Activated T-helper 1 cell treated with anti-CD3 and anti-CD28 coated beads, Interleukin-12 subunit alpha, Interleukin-12 subunit beta, Interleukin-2, Interleukin-4 antibody, amounts not matched to agents 30 ng/mL and 10 ng/mL and 1 ng/mL, durations not matched to agents 14 hours and 24 hours and 36 hours (primary cell): ENCODE results near the gene CYRIA. TPM values are rescaled to one million over a fixed set of nuclear protein-coding genes. Genes with fewer than 3 reads are reported as not detected.

Experiments used
- DNase-seq: peaks from one replicate; pipeline ENCODE4 v3.0.0; 2021; ENCODE audit warnings: low spot score
- H3K27ac Mint-ChIP-seq: one replicate; pipeline ENCODE4 v1.8.0; 2021; ENCODE audit warnings: mild to moderate bottlenecking, mixed read lengths
- H3K27me3 Mint-ChIP-seq: one replicate; pipeline ENCODE4 v1.8.0; 2022; ENCODE audit warnings: mild to moderate bottlenecking, moderate library complexity, mixed read lengths; ENCODE audit not compliant: insufficient read depth
- H3K36me3 Mint-ChIP-seq: one replicate; pipeline ENCODE4 v1.8.0; 2021; ENCODE audit warnings: low read depth, mixed read lengths
- H3K4me1 Mint-ChIP-seq: one replicate; pipeline ENCODE4 v1.8.0; 2021; ENCODE audit warnings: low read depth, mixed read lengths
- H3K4me3 Mint-ChIP-seq: one replicate; pipeline ENCODE4 v1.8.0; 2021; ENCODE audit warnings: mild to moderate bottlenecking, moderate library complexity, mixed read lengths
- H3K9me3 Mint-ChIP-seq: one replicate; pipeline ENCODE4 v1.8.0; 2021; ENCODE audit warnings: mixed read lengths
- intact Hi-C: fragments of 100-400 bp; cut with micrococcal nuclease; formaldehyde crosslinking; loops from one replicate; pipeline ENCODE4 v1.15.1; 2024
- total RNA-seq: library from RNA; stranded (reverse); gene quantifications from 2 replicates; pipeline ENCODE4 v1.2.3, GENCODE V29; 2022

CYRIA gene
- total RNA-seq, 1 donor from 2014 or later: 0.65 TPM

GRCh38 chr2:16629044-16629443, 36.6 kb downstream of the CYRIA start:
- no peaks in the 10 kb centered on the region for H3K27me3 Mint-ChIP-seq
- intact Hi-C loops: no loop called here
- no peak overlapping the region for H3K27ac Mint-ChIP-seq
- peaks cover 35% of the 10 kb centered on the region for H3K4me1 Mint-ChIP-seq
- H3K36me3 Mint-ChIP-seq: no peaks in the 10 kb centered on the region
- H3K4me3 Mint-ChIP-seq: no peak overlapping the region
- H3K9me3 Mint-ChIP-seq: no peaks in the 10 kb centered on the region
- no peak for DNase-seq

GRCh38 chr2:16628314-16628713, 37.3 kb downstream of the CYRIA start:
- Mint-ChIP-seq H3K27ac (no peak overlapping the region), H3K4me1 (peaks cover 42% of the 10 kb centered on the region), H3K27me3 (no peaks in the 10 kb centered on the region), H3K36me3 (no peaks in the 10 kb centered on the region), H3K9me3 (no peaks in the 10 kb centered on the region), H3K4me3 (no peak overlapping the region)
- intact Hi-C loops: no loop called here
- no peak for DNase-seq

- Mint-ChIP-seq H3K27me3 (no peaks in the 10 kb centered on the region), H3K36me3 (no peaks in the 10 kb centered on the region), H3K4me1 (peaks cover 55% of the 10 kb centered on the region), H3K27ac (peak overlapping the region; percentile 12), H3K9me3 (no peaks in the 10 kb centered on the region), H3K4me3 (no peak overlapping the region)
- DNase-seq: no peak
- intact Hi-C loops: no loop called here
These were observed 38.5 kb downstream of the CYRIA start for GRCh38 chr2:16626997-16627605.

GRCh38 chr2:16626497-16626896, 39.1 kb downstream of the CYRIA start:
- intact Hi-C loops: no loop called here
- no peaks in the 10 kb centered on the region for H3K9me3 Mint-ChIP-seq
- no peak for DNase-seq
- no peaks in the 10 kb centered on the region for H3K36me3 Mint-ChIP-seq
- no peak overlapping the region for H3K4me3 Mint-ChIP-seq
- H3K27me3 Mint-ChIP-seq: no peaks in the 10 kb centered on the region
- peaks cover 56% of the 10 kb centered on the region for H3K4me1 Mint-ChIP-seq
- H3K27ac Mint-ChIP-seq: no peak overlapping the region

GRCh38 chr2:16625759-16626158, 39.9 kb downstream of the CYRIA start:
- intact Hi-C loops: no loop called here
- Mint-ChIP-seq H3K4me3 (no peak overlapping the region), H3K9me3 (no peaks in the 10 kb centered on the region), H3K27ac (no peak overlapping the region), H3K27me3 (no peaks in the 10 kb centered on the region), H3K4me1 (peaks cover 56% of the 10 kb centered on the region), H3K36me3 (no peaks in the 10 kb centered on the region)
- no peak for DNase-seq

GRCh38 chr2:16625201-16625729, 40.4 kb downstream of the CYRIA start:
- intact Hi-C loops: no loop called here
- H3K4me1 Mint-ChIP-seq: peaks cover 52% of the 10 kb centered on the region
- no peaks in the 10 kb centered on the region for H3K9me3 Mint-ChIP-seq
- H3K36me3 Mint-ChIP-seq: no peaks in the 10 kb centered on the region
- H3K27me3 Mint-ChIP-seq: no peaks in the 10 kb centered on the region
- no peak overlapping the region for H3K27ac Mint-ChIP-seq
- no peak for DNase-seq
- H3K4me3 Mint-ChIP-seq: no peak overlapping the region

- Mint-ChIP-seq H3K9me3 (no peaks in the 10 kb centered on the region), H3K4me1 (peaks cover 48% of the 10 kb centered on the region), H3K4me3 (no peak overlapping the region), H3K36me3 (no peaks in the 10 kb centered on the region), H3K27me3 (no peaks in the 10 kb centered on the region), H3K27ac (no peak overlapping the region)
- no peak for DNase-seq
- intact Hi-C loops: loop anchor here (5.0 kb wide), 1 partner anchor 43 kb away; the partner anchor contains the start of gene CYRIA
These were observed 41.2 kb downstream of the CYRIA start for GRCh38 chr2:16624436-16624780.

- intact Hi-C loops: loop anchor here (1.0 to 5.0 kb wide), 2 partner anchors 14 to 44 kb away; partner anchors contain the start of gene CYRIA
- Mint-ChIP-seq H3K27me3 (no peaks in the 10 kb centered on the region), H3K4me3 (no peak overlapping the region), H3K27ac (no peak overlapping the region), H3K9me3 (no peaks in the 10 kb centered on the region), H3K4me1 (peaks cover 42% of the 10 kb centered on the region), H3K36me3 (no peaks in the 10 kb centered on the region)
- no peak for DNase-seq
These were observed 41.8 kb downstream of the CYRIA start for GRCh38 chr2:16623564-16624435.

- no peak overlapping the region for H3K4me3 Mint-ChIP-seq
These were observed 42.6 kb downstream of the CYRIA start for GRCh38 chr2:16623031-16623430.

GRCh38 chr2:16622399-16622968, 43.1 kb downstream of the CYRIA start:
- Mint-ChIP-seq H3K9me3 (no peaks in the 10 kb centered on the region), H3K27ac (no peak overlapping the region), H3K27me3 (no peaks in the 10 kb centered on the region), H3K4me1 (peaks cover 33% of the 10 kb centered on the region), H3K36me3 (no peaks in the 10 kb centered on the region), H3K4me3 (no peak overlapping the region)
- intact Hi-C loops: loop anchor here (5.0 kb wide), 1 partner anchor 45 kb away; the partner anchor contains the start of gene CYRIA
- no peak for DNase-seq

More at GRCh38 chr2:16623031-16623430, 42.6 kb downstream of the CYRIA start:
- H3K27ac Mint-ChIP-seq: no peak overlapping the region
- peaks cover 38% of the 10 kb centered on the region for H3K4me1 Mint-ChIP-seq
- H3K27me3 Mint-ChIP-seq: no peaks in the 10 kb centered on the region
- intact Hi-C loops: loop anchor here (1.0 to 5.0 kb wide), 2 partner anchors 14 to 44 kb away; partner anchors contain the start of gene CYRIA
- H3K9me3 Mint-ChIP-seq: no peaks in the 10 kb centered on the region
- no peaks in the 10 kb centered on the region for H3K36me3 Mint-ChIP-seq
- DNase-seq: no peak

- Mint-ChIP-seq H3K4me1 (peaks cover 32% of the 10 kb centered on the region), H3K9me3 (no peaks in the 10 kb centered on the region), H3K27ac (no peak overlapping the region), H3K36me3 (no peaks in the 10 kb centered on the region), H3K27me3 (no peaks in the 10 kb centered on the region), H3K4me3 (no peak overlapping the region)
- no peak for DNase-seq
- intact Hi-C loops: loop anchor here (5.0 kb wide), 1 partner anchor 46 kb away; the partner anchor contains the start of gene CYRIA
These were observed 44.3 kb downstream of the CYRIA start for GRCh38 chr2:16621316-16621715.

GRCh38 chr2:16620590-16620989, 45.0 kb downstream of the CYRIA start:
- DNase-seq: no peak
- no peak overlapping the region for H3K27ac Mint-ChIP-seq
- no peak overlapping the region for H3K4me3 Mint-ChIP-seq
- H3K27me3 Mint-ChIP-seq: no peaks in the 10 kb centered on the region
- peaks cover 32% of the 10 kb centered on the region for H3K4me1 Mint-ChIP-seq
- no peaks in the 10 kb centered on the region for H3K36me3 Mint-ChIP-seq
- intact Hi-C loops: loop anchor here (5.0 kb wide), 1 partner anchor 47 kb away; the partner anchor contains the start of gene CYRIA
- H3K9me3 Mint-ChIP-seq: no peaks in the 10 kb centered on the region
